ENCODE data around the gene GPR6.

GRCh38 chr6:109978174-109979032 is at the start of gene GPR6:
- TF ChIP-seq CTCF (IDR thresholded peaks at IDR 0.05; ENCODE audit: low read depth, low read length, poor library complexity, severe bottlenecking) (no peak), EZH2phosphoT487 (IDR thresholded peaks at IDR 0.05; ENCODE audit: borderline replicate concordance, low read length) (no peak)
